ENCODE data around the gene DCST2.

DNA sequence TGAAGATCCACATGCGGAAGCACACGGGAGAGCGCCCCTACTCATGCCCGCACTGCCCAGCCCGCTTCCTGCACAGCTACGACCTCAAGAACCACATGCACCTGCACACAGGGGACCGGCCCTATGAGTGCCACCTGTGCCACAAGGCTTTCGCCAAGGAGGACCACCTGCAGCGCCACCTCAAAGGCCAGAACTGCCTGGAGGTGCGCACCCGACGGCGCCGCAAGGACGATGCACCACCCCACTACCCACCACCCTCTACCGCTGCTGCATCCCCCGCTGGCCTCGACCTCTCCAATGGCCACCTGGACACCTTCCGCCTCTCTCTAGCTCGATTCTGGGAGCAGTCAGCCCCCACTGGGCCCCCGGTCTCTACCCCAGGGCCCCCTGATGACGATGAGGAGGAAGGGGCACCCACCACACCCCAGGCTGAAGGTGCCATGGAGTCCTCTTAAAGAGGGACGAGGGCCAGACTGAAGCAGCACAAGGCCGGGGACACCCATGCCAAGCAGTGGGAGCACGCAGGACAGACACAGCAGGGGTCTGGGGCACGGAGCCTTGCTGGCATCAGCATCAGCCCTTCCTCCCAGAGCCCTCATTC lies 17.2 kb downstream of the DCST2 start:
- TF ChIP-seq EZH2 (IDR thresholded peaks at IDR 0.05; ENCODE audit: borderline replicate concordance, low read depth, low read length, poor library complexity, severe bottlenecking), result no peak
- TF ChIP-seq, protein P1, sequence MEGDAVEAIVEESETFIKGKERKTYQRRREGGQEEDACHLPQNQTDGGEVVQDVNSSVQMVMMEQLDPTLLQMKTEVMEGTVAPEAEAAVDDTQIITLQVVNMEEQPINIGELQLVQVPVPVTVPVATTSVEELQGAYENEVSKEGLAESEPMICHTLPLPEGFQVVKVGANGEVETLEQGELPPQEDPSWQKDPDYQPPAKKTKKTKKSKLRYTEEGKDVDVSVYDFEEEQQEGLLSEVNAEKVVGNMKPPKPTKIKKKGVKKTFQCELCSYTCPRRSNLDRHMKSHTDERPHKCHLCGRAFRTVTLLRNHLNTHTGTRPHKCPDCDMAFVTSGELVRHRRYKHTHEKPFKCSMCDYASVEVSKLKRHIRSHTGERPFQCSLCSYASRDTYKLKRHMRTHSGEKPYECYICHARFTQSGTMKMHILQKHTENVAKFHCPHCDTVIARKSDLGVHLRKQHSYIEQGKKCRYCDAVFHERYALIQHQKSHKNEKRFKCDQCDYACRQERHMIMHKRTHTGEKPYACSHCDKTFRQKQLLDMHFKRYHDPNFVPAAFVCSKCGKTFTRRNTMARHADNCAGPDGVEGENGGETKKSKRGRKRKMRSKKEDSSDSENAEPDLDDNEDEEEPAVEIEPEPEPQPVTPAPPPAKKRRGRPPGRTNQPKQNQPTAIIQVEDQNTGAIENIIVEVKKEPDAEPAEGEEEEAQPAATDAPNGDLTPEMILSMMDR (conservative IDR thresholded peaks at IDR 0.05; ENCODE audit: low read depth, low read length), result no peak
